Right cardiac atrium (tissue), 5 donors: ENCODE data around the gene SLC35G6. TPM values are rescaled to one million over a fixed set of nuclear protein-coding genes. Genes with fewer than 3 reads are reported as not detected.
"Not testable (repeated sequence)": the region's sequence is repeated elsewhere in the genome, so short reads cannot be mapped to it uniquely, and the experiment has no call there.

Source experiments
- ATAC-seq, 2 donors: fragments of 200-7000 bp; cut with Tn5 transposase; one replicate each; pipeline versions ENCODE4 v1.8.0 to v1.9.1; 2020; ENCODE audit warnings: moderate library complexity in 2 of 2, mild to moderate bottlenecking in 1 of 2
- DNase-seq, 3 donors: peaks; one replicate each; pipeline ENCODE4 v3.0.0-alpha.2; 2020
- H3K27ac ChIP-seq: one replicate; pipeline ENCODE4 v1.5.1; 2013; ENCODE audit warnings: mild to moderate bottlenecking, low read length, control low read depth, moderate library complexity
- H3K27me3 ChIP-seq: one replicate; pipeline ENCODE4 v1.6.1; 2013; ENCODE audit not compliant: control insufficient read depth, insufficient read depth
- H3K4me1 ChIP-seq: one replicate; pipeline ENCODE4 v1.6.1; 2013; ENCODE audit warnings: low read length; ENCODE audit not compliant: control insufficient read depth, insufficient read depth
- H3K4me3 ChIP-seq: one replicate; pipeline ENCODE4 v1.5.1; 2013; ENCODE audit warnings: low read length, control low read depth
- H3K9me3 ChIP-seq: one replicate; pipeline ENCODE4 v1.6.1; 2013; ENCODE audit warnings: low read length; ENCODE audit not compliant: control insufficient read depth
- WGBS: extraction: QIAGEN DNeasy Blood & Tissue Kit; methylation state at CpG from one replicate; pipeline ENCODE4 v1.1.7; 2013; 5-methylcytosine and 5-hydroxymethylcytosine counted together
- intact Hi-C, 4 donors: fragments of 100-400 bp; cut with DNase I; formaldehyde crosslinking; loops; one replicate each; pipeline versions ENCODE4 v1.11.0 to v1.14.0; 2022 to 2023
- polyA plus RNA-seq: library from polyadenylated mRNA; stranded (reverse); fragments of 200-250 nt; gene quantifications from one replicate; pipeline ENCODE4 v1.2.3, GENCODE V29; 2013
- total RNA-seq, 4 donors: library from RNA; stranded (reverse); fragmentation: NEBNext Ultra II Directional; extraction: Animal tissue kit (Norgen Biotek cat#: 25700); gene quantifications; one replicate each; pipeline ENCODE4 v1.2.1, GENCODE V29; 2021
- donor health status: healthy with polysubstance abuse.
- donor health status: DM: no; HTN: yes; CAD: no.
- donor health status: DM: no; HTN: no; CAD: no.
- donor health status: DM: no; HTN: yes; CAD: no; lungs with severe emphysema.
- donor health status: DM: yes; HTN: yes; CAD: no.

The SLC35G6 gene
- total and polyA plus RNA-seq, 5 donors: not detected

GRCh38 chr17:7479213-7480088 is 1.8 kb upstream of the SLC35G6 start, which contains the start of gene ZBTB4:
ZBTB4 (minus strand) TSS chr17:7479631; CDS start chr17:7466801, 12,830 bp downstream.
- H3K27ac ChIP-seq: peak within 1 kb of the TSS; percentile 93
- intact Hi-C loops: loop anchor here in 3 of 4 donors (5.0 kb wide), 2 partner anchors 42 to 132 kb away; partner anchors contain the start of genes FGF11 (in 2 of the 3) and TMEM102 (in 2 of the 3)
- ATAC-seq (peak in 1 of 2 donors; percentile 1), DNase-seq (peak; percentile 66 to 89 (median 89))
- WGBS: under 1% methylated on average over 92 of the region's 92 CpGs
- H3K9me3 ChIP-seq: no peaks in the 10 kb centered on the region
- no peaks in the 10 kb centered on the region for H3K27me3 ChIP-seq
- peaks cover 15% of the 10 kb centered on the region for H3K4me1 ChIP-seq
- H3K4me3 ChIP-seq: peak within 1 kb of the TSS; percentile 98

- H3K4me1 ChIP-seq: peaks cover 15% of the 10 kb centered on the region
- H3K27ac ChIP-seq: peak overlapping the region; percentile 93
- H3K27me3 ChIP-seq: no peaks in the 10 kb centered on the region
- peak overlapping the region; percentile 98 for H3K4me3 ChIP-seq
- intact Hi-C loops: loop anchor here in 1 of 4 donors (5.0 kb wide), 1 partner anchor 133 kb away; no protein-coding TSS in a partner anchor
- no peak for ATAC-seq
- no peak for DNase-seq
- 5% methylated on average over 8 of the region's 8 CpGs for WGBS
- no peaks in the 10 kb centered on the region for H3K9me3 ChIP-seq
Measured at GRCh38 chr17:7480089-7480384, 1.2 kb upstream of the SLC35G6 start.

DNA sequence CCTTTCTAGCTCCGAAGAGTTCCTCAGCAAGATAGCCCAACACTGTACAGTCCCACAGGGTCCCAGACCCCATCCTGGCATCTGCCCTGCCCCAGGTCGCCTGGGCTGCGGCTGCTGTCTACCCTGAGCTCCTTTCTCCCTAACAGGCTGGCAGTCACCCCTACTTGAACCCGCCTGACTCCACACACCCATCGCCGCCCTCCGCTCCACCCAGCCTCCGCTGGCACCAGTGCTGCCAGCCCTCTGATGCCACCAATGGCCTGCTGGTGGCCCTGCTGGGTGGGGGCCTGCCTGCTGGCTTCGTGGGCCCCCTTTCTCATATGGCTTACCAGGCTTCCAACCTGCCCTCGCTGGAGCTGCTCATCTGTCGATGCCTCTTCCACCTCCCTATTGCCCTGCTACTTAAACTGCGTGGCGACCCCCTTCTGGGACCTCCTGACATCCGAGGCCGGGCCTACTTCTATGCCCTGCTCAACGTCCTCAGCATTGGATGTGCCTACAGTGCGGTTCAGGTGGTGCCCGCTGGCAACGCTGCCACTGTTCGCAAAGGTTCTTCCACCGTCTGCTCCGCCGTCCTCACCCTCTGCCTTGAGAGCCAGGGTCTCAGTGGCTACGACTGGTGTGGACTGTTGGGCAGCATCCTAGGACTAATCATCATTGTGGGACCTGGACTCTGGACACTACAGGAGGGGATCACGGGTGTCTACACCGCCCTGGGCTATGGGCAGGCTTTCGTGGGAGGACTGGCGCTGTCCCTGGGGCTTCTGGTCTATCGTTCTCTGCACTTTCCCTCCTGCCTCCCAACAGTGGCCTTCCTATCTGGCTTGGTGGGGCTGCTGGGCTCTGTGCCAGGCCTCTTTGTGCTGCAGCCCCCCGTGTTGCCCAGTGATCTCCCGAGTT is 846 bp downstream of the SLC35G6 start:
- intact Hi-C loops: loop anchor here in 1 of 4 donors (5.0 kb wide), 1 partner anchor 135 kb away; no protein-coding TSS in a partner anchor
- not testable (repeated sequence) for ATAC-seq, H3K4me1 ChIP-seq, H3K27me3 ChIP-seq, H3K27ac ChIP-seq, H3K4me3 ChIP-seq, H3K9me3 ChIP-seq
- 83% methylated on average over 31 of the region's 31 CpGs for WGBS
- DNase-seq: peak in 2 of 3 donors; percentile 17 to 50

- peak in 1 of 3 donors; percentile 21 for DNase-seq
- ATAC-seq: not testable (repeated sequence)
Measured at GRCh38 chr17:7482742-7483088, 1.5 kb downstream of the SLC35G6 start.

DNA sequence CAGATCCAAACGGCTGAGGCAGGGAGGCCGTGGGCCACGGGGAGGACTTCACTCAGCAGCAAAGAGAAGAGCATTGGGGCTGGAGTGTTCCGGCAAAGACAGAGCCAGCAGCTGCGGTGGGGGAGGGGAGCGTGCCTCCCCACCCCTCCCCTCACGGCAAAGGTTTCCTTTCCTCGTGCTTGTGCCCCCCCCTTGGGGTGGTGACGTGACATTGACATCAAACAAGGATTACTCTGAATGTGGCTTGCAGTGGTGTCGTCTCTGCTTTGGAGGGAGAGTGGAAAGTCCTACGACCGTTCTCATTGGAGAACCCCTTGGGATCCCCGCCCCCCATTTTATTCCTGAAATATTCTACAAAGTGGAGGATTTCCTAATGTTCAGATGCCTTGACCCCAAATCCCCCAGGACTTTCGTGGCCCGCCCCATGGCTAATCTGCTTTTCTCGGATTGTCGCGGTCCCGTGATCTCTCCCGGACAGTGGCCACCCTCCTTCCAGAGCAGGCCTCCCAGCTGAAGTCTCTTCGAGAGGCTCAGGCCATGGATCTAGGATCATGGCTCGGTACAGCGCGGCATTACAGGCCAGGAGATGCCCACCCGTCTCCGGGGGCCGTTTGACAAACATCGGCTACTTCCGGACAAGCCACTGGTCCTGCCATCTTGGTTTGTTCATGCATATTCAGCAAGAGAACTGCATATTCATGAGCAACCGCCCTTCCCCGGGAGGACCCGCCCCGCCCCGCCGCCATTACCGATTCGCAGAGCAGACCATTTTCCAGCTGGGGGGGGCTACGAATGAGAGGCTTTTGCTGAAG is 2.2 kb downstream of the SLC35G6 start:
- WGBS: under 1% methylated on average over 38 of the region's 38 CpGs
- Histone ChIP-seq H3K27ac (peak overlapping the region; percentile 100), H3K4me1 (peaks cover 9% of the 10 kb centered on the region), H3K9me3 (no peaks in the 10 kb centered on the region), H3K4me3 (peak overlapping the region; percentile 75), H3K27me3 (no peaks in the 10 kb centered on the region)
- intact Hi-C loops: loop anchor here in 1 of 4 donors (5.0 kb wide), 1 partner anchor 136 kb away; no protein-coding TSS in a partner anchor
- ATAC-seq (peak; percentile 77 to 81), DNase-seq (peak; percentile 96 to 98 (median 97))

More at GRCh38 chr17:7482742-7483088, 1.5 kb downstream of the SLC35G6 start:
- not testable (repeated sequence) for H3K9me3 ChIP-seq, H3K27me3 ChIP-seq, H3K4me3 ChIP-seq, H3K4me1 ChIP-seq
- H3K27ac ChIP-seq: peak overlapping the region; percentile 100
- WGBS: 62% methylated on average over 6 of the region's 6 CpGs
- intact Hi-C loops: loop anchor here in 1 of 4 donors (5.0 kb wide), 1 partner anchor 135 kb away; no protein-coding TSS in a partner anchor

- no peaks in the 10 kb centered on the region for H3K27me3 ChIP-seq
- DNase-seq (peak; percentile 99 to 100 (median 100)), ATAC-seq (peak; percentile 89 to 92)
- H3K4me1 ChIP-seq: peaks cover 9% of the 10 kb centered on the region
- H3K9me3 ChIP-seq: no peaks in the 10 kb centered on the region
- H3K27ac ChIP-seq: peak within 1 kb of the TSS; percentile 100
- peak within 1 kb of the TSS; percentile 76 for H3K4me3 ChIP-seq
- under 1% methylated on average over 63 of the region's 64 CpGs for WGBS
- intact Hi-C loops: loop anchor here in 1 of 4 donors (5.0 kb wide), 1 partner anchor 137 kb away; no protein-coding TSS in a partner anchor
Measured at GRCh38 chr17:7484067-7484918, 3.0 kb downstream of the SLC35G6 start, which contains the start of gene POLR2A. POLR2A (plus strand) TSS chr17:7484366.

DNA sequence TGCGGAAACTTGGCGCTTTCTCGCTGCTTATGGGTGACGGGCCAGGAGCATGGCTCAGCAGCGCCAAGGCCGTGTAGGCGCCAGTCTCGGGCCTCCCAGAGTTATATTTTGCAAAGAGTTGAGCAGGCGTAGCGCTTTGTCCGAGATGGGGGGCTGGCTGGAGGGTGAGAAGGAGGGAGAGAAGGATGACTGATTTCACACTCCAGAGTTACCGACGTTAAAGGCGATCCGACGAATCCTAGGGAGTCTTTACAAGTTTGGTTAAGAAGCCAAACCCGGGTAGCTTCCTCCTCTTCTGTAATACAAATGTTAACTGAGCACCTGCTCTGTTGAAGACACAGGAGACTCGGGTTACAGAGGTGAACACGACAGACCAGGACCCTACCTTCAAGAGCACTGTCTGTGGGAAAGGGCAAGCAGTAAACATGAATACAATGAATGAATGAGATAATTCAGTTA is 3.7 kb downstream of the SLC35G6 start:
- H3K9me3 ChIP-seq: no peaks in the 10 kb centered on the region
- ATAC-seq (no peak), DNase-seq (no peak)
- no peaks in the 10 kb centered on the region for H3K27me3 ChIP-seq
- intact Hi-C loops: loop anchor here in 2 of 4 donors (5.0 kb wide), 2 partner anchors 93 to 138 kb away; partner anchors contain the start of gene PLSCR3 (in 1 of the 2)
- H3K27ac ChIP-seq: peak overlapping the region; percentile 74
- peaks cover 9% of the 10 kb centered on the region for H3K4me1 ChIP-seq
- WGBS: under 1% methylated on average over 19 of the region's 19 CpGs
- peak overlapping the region; percentile 76 for H3K4me3 ChIP-seq

- 45% methylated on average over 3 of the region's 3 CpGs for WGBS
- H3K9me3 ChIP-seq: no peaks in the 10 kb centered on the region
- DNase-seq (no peak), ATAC-seq (no peak)
- peaks cover 9% of the 10 kb centered on the region for H3K4me1 ChIP-seq
- peak overlapping the region; percentile 34 for H3K4me3 ChIP-seq
- H3K27ac ChIP-seq: no peak overlapping the region
- no peaks in the 10 kb centered on the region for H3K27me3 ChIP-seq
- intact Hi-C loops: loop anchor here in 1 of 4 donors (5.0 kb wide), 1 partner anchor 94 kb away; the partner anchor contains the start of gene PLSCR3
Measured at GRCh38 chr17:7486181-7486580, 4.9 kb downstream of the SLC35G6 start.

DNA sequence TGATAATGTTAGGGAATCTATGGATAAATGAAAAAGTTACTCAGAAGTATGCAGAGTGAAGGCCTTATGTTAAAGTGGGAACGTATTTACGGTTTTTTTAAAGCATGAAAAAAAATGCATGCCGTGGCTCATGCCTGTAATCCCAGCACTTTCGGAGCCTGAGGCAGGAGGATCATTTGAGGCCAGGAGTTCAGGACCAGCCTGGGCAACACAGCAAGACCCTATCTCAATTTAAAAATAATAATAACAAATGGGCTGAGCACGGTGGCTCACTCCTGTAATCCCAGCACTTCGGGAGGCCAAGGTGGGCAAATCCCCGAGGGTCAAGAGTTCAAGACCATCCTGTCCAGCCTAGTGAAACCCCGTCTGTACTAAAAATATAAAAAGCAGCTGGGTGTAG is 8.9 kb downstream of the SLC35G6 start:
- H3K4me1 ChIP-seq: peaks cover 12% of the 10 kb centered on the region
- intact Hi-C loops: no loop called here
- 72% methylated on average over 8 of the region's 8 CpGs for WGBS

More for the DNA sequence above, 8.9 kb downstream of the SLC35G6 start:
- ATAC-seq: no peak
- H3K27me3 ChIP-seq: no peaks in the 10 kb centered on the region
- H3K9me3 ChIP-seq: no peaks in the 10 kb centered on the region
- H3K4me3 ChIP-seq: no peak overlapping the region
- no peak overlapping the region for H3K27ac ChIP-seq
- peak in 1 of 3 donors; percentile 13 for DNase-seq
